WTC11 (cell line): ENCODE measurements around the gene FOXP1. TPM values are rescaled to one million over a fixed set of nuclear protein-coding genes. Genes with fewer than 3 reads are reported as not detected.

Experiments used
- ATAC-seq: fragments of 200-7000 bp; cut with Tn5 transposase; 2 replicates; pipeline ENCODE4 v1.10.0; 2021; ENCODE audit warnings: mild to moderate bottlenecking, moderate library complexity
- CTCF ChIA-PET: fragments of 300-600 bp; sonication (Branson Sonifier 250); formaldehyde crosslinking; loops from one replicate; lab custom pipeline; 2021; ENCODE audit warnings: antibody characterized with exemption; lab: Charles Lee
- POLR2A ChIA-PET: fragments of 350-600 bp; sonication (Branson Sonifier 250); formaldehyde crosslinking; loops from one replicate; lab custom pipeline; 2021; ENCODE audit warnings: antibody characterized with exemption; lab: Charles Lee
- DNase-seq: peaks from one replicate; pipeline ENCODE4 v3.0.0; 2021; ENCODE audit warnings: low spot score
- H3K27ac Mint-ChIP-seq: 2 replicates; pipeline ENCODE4 v1.8.0; 2021; ENCODE audit warnings: mixed read lengths
- H3K27me3 Mint-ChIP-seq: 2 replicates; pipeline ENCODE4 v1.8.0; 2021; ENCODE audit warnings: low read depth, mild to moderate bottlenecking, moderate library complexity, mixed read lengths
- H3K36me3 Mint-ChIP-seq: 2 replicates; pipeline ENCODE4 v1.8.0; 2021; ENCODE audit warnings: mixed read lengths
- H3K4me1 Mint-ChIP-seq: 2 replicates; pipeline ENCODE4 v1.8.0; 2022; ENCODE audit warnings: mixed read lengths
- H3K4me3 Mint-ChIP-seq: 2 replicates; pipeline ENCODE4 v1.8.0; 2021; ENCODE audit warnings: mild to moderate bottlenecking, moderate library complexity, mixed read lengths
- H3K9me3 Mint-ChIP-seq: 2 replicates; pipeline ENCODE4 v1.8.0; 2021; ENCODE audit warnings: mixed read lengths
- CDX4 ChIP-seq: fragments of 250-450 bp; sonication (Bioruptor Pico); IDR thresholded peaks from 2 replicates; pipeline ENCODE4 v1.9.0; 2021; ENCODE audit warnings: moderate library complexity, mild to moderate bottlenecking, inconsistent platforms, borderline replicate concordance
- CREB1 ChIP-seq: sonication (generic); formaldehyde crosslinking; IDR thresholded peaks from 2 replicates; pipeline ENCODE4 v1.8.0; 2023; ENCODE audit warnings: mild to moderate bottlenecking, missing genetic modification reagents
- E2F4 ChIP-seq: sonication (generic); formaldehyde crosslinking; IDR thresholded peaks from 2 replicates; pipeline ENCODE4 v1.8.1; 2022; ENCODE audit warnings: low read depth, mild to moderate bottlenecking, moderate library complexity, missing genetic modification reagents, borderline replicate concordance
- FOXK1 ChIP-seq: sonication (generic); formaldehyde crosslinking; IDR thresholded peaks from 2 replicates; pipeline ENCODE4 v1.8.0; 2022; ENCODE audit warnings: mild to moderate bottlenecking, moderate library complexity, missing genetic modification reagents
- FOXP1 ChIP-seq: sonication (generic); formaldehyde crosslinking; IDR thresholded peaks from 2 replicates; pipeline ENCODE4 v1.8.0; 2022; ENCODE audit warnings: missing genetic modification reagents, mild to moderate bottlenecking, moderate library complexity, borderline replicate concordance
- GABPB1 ChIP-seq: sonication (generic); formaldehyde crosslinking; IDR thresholded peaks from 2 replicates; pipeline ENCODE4 v1.8.1; 2023; ENCODE audit warnings: mild to moderate bottlenecking, missing genetic modification reagents
- IRF2 ChIP-seq: sonication (generic); formaldehyde crosslinking; IDR thresholded peaks from 2 replicates; pipeline ENCODE4 v1.8.0; 2022; ENCODE audit warnings: low read depth, missing genetic modification reagents, borderline replicate concordance
- MYBL2 ChIP-seq: sonication (generic); formaldehyde crosslinking; IDR thresholded peaks from 2 replicates; pipeline ENCODE4 v1.8.1; 2023; ENCODE audit warnings: mild to moderate bottlenecking, moderate library complexity, missing genetic modification reagents
- RELA ChIP-seq: sonication (generic); formaldehyde crosslinking; IDR thresholded peaks from 2 replicates; pipeline ENCODE4 v1.8.1; 2022; ENCODE audit warnings: missing genetic modification reagents, mild to moderate bottlenecking, borderline replicate concordance
- SMAD4 ChIP-seq: sonication (generic); formaldehyde crosslinking; IDR thresholded peaks from 2 replicates; pipeline ENCODE4 v1.8.0; 2022; ENCODE audit warnings: mild to moderate bottlenecking, missing genetic modification reagents
- SP1 ChIP-seq: sonication (generic); formaldehyde crosslinking; conservative IDR thresholded peaks from 2 replicates; pipeline ENCODE4 v1.8.1; 2022; ENCODE audit warnings: missing genetic modification reagents
- STAT6 ChIP-seq: sonication (generic); formaldehyde crosslinking; conservative IDR thresholded peaks from 2 replicates; pipeline ENCODE4 v1.8.1; 2023; ENCODE audit warnings: mild to moderate bottlenecking, low read depth, missing genetic modification reagents, moderate library complexity
- USF1 ChIP-seq: sonication (generic); formaldehyde crosslinking; IDR thresholded peaks from 2 replicates; pipeline ENCODE4 v1.8.0; 2022; ENCODE audit warnings: mild to moderate bottlenecking, missing genetic modification reagents
- USF2 ChIP-seq: sonication (generic); formaldehyde crosslinking; IDR thresholded peaks from 2 replicates; pipeline ENCODE4 v1.8.1; 2023; ENCODE audit warnings: mild to moderate bottlenecking, missing genetic modification reagents, moderate library complexity
- ZNF317 ChIP-seq: sonication (generic); formaldehyde crosslinking; IDR thresholded peaks from 2 replicates; pipeline ENCODE4 v1.8.1; 2023; ENCODE audit warnings: low read depth, mild to moderate bottlenecking, moderate library complexity, missing genetic modification reagents, borderline replicate concordance
- ZNF671 ChIP-seq: fragments of 250-450 bp; sonication (Bioruptor Pico); IDR thresholded peaks from 2 replicates; pipeline ENCODE4 v1.8.0; 2021; ENCODE audit warnings: mild to moderate bottlenecking
- total RNA-seq: library from RNA; stranded (reverse); gene quantifications from 3 replicates; pipeline ENCODE4 v1.2.3, GENCODE V29; 2021

The FOXP1 gene
- total RNA-seq, 1 experiment from 2014 or later: 25.8 TPM

GRCh38 chr3:71495708-71496472, 87.6 kb downstream of the FOXP1 start:
- Mint-ChIP-seq H3K27me3 (no peaks in the 10 kb centered on the region), H3K27ac (peak overlapping the region; percentile 80), H3K36me3 (peaks cover 21% of the 10 kb centered on the region)
- ChIA-PET CTCF (interaction anchor here (0.7 to 0.9 kb wide), 2 partner anchors 72 to 99 kb away, joined by 3 to 4 read pairs; no protein-coding TSS in a partner anchor), POLR2A (interaction anchor here (0.6 kb wide), 1 partner anchor 102 kb away, joined by 4 read pairs; no protein-coding TSS in a partner anchor)
- no peak for DNase-seq
- peak; percentile 72 for ATAC-seq
- TF ChIP-seq STAT6: no peak
- TF ChIP-seq IRF2 (CRISPR knock-in tag): no peak
- TF ChIP-seq ZNF671 (CRISPR knock-in tag): no peak
- no peak for TF ChIP-seq FOXP1 (CRISPR knock-in tag)
- no peak for TF ChIP-seq RELA
- TF ChIP-seq, all 79 proteins: peak for 0
- Mint-ChIP-seq H3K9me3 (peaks cover 13% of the 10 kb centered on the region), H3K4me3 (no peak overlapping the region; the same call in 1 of the 2 replicates), H3K4me1 (peaks cover 53% of the 10 kb centered on the region)

GRCh38 chr3:71494212-71494611, 89.3 kb downstream of the FOXP1 start:
- no peak for ATAC-seq
- Mint-ChIP-seq H3K27me3 (no peaks in the 10 kb centered on the region), H3K36me3 (peaks cover 30% of the 10 kb centered on the region), H3K4me3 (no peak overlapping the region), H3K4me1 (peaks cover 51% of the 10 kb centered on the region), H3K27ac (no peak overlapping the region), H3K9me3 (peaks cover 19% of the 10 kb centered on the region)
- POLR2A ChIA-PET: no interaction called here
- CTCF ChIA-PET: no interaction called here
- TF ChIP-seq USF1 (CRISPR knock-in tag) (no peak), CDX4 (CRISPR knock-in tag) (no peak), SMAD4 (CRISPR knock-in tag) (no peak), GABPB1 (CRISPR knock-in tag) (no peak), MYBL2 (no peak), FOXK1 (CRISPR knock-in tag) (no peak), SP1 (CRISPR knock-in tag) (no peak), CREB1 (CRISPR knock-in tag) (no peak), USF2 (CRISPR knock-in tag) (no peak), ZNF317 (CRISPR knock-in tag) (no peak), E2F4 (no peak)
- no peak for DNase-seq
